ENCODE results near the gene TRIM8. TPM values are rescaled to one million over a fixed set of nuclear protein-coding genes. Genes with fewer than 3 reads are reported as not detected.

TRIM8 gene
- total RNA-seq, 1 experiment from 2014 or later = 37.0 TPM

GRCh38 chr10:102595897-102596296, 48.4 kb upstream of the TRIM8 start:
- Histone ChIP-seq H2BK120ac (ENCODE audit: low read depth, low read length, poor library complexity, severe bottlenecking) (no peak overlapping the region), H3K79me1 (ENCODE audit: insufficient read depth, low read depth, low read length, poor library complexity, severe bottlenecking) (no peaks in the 10 kb centered on the region), H3K79me2 (ENCODE audit: insufficient read depth, low read length) (no peaks in the 10 kb centered on the region), H3K56ac (ENCODE audit: insufficient read length, low read depth, low read length) (no peak overlapping the region), H3K27me3 (ENCODE audit: insufficient read depth, low read length) (no peaks in the 10 kb centered on the region), H3K18ac (ENCODE audit: insufficient read length, low read depth, low read length) (no peak overlapping the region), H3K9me3 (ENCODE audit: control insufficient read depth, low read depth, low read length) (no peaks in the 10 kb centered on the region), H2BK5ac (ENCODE audit: insufficient read length, low read length) (no peak overlapping the region), H4K8ac (replicated peaks; ENCODE audit: insufficient read length, low read depth, low read length) (no peak overlapping the region), H4K91ac (ENCODE audit: insufficient read length, low read depth, low read length) (no peak overlapping the region), H3K4me2 (ENCODE audit: insufficient read depth, insufficient read length, low read length) (no peak overlapping the region), H3K4ac (ENCODE audit: low read depth, low read length) (no peak overlapping the region), H4K20me1 (ENCODE audit: control insufficient read depth, insufficient read depth, insufficient read length) (no peaks in the 10 kb centered on the region), H3K9ac (ENCODE audit: extremely low read depth, insufficient read length, low read length) (no peak overlapping the region), H2BK15ac (ENCODE audit: low read depth, low read length) (no peak overlapping the region), H3K27ac (ENCODE audit: insufficient read length, low read depth, low read length) (no peak overlapping the region), H3K4me1 (ENCODE audit: insufficient read depth, low read length) (no peaks in the 10 kb centered on the region; the same call in 1 of the 2 replicates), H3K23ac (ENCODE audit: insufficient read length, low read depth, low read length) (no peak overlapping the region), H2BK12ac (ENCODE audit: insufficient read length, low read depth, low read length) (no peak overlapping the region), H4K5ac (ENCODE audit: insufficient read length, low read depth, low read length) (no peak overlapping the region), H3K14ac (ENCODE audit: insufficient read depth, low read length) (no peak overlapping the region), H2AFZ (ENCODE audit: low read length) (no peak overlapping the region), H2BK20ac (ENCODE audit: low read depth, low read length, poor library complexity, severe bottlenecking) (no peak overlapping the region), H3T11ph (ENCODE audit: low read length) (no peak overlapping the region), H3K23me2 (ENCODE audit: insufficient read length, low read depth, low read length, poor library complexity, severe bottlenecking) (no peaks in the 10 kb centered on the region), H2AK5ac (ENCODE audit: insufficient read length, low read length) (no peak overlapping the region)
- WGBS (ENCODE audit: extremely low coverage, insufficient read length, low lambda C conversion rate) = no CpG with 5 or more reads among the region's 4 CpGs
- H3K4me1 Mint-ChIP-seq = peaks cover 18 to 19% of the 10 kb centered on the region in 2 experiments
- DNase-seq = peak; percentile 71
- no peak overlapping the region for H3K4me3 Mint-ChIP-seq
- H3K36me3 Mint-ChIP-seq (ENCODE audit: insufficient read depth in 1 of 3, low read depth in 3 of 3) = peaks cover 2 to 18% (median 9%) of the 10 kb centered on the region in 3 experiments; a peak in 4 of 7 replicates
- H3K9me3 Mint-ChIP-seq = no peaks in the 10 kb centered on the region
- no peak for TF ChIP-seq CTCF (conservative IDR thresholded peaks at IDR 0.05)
- peak overlapping the region in 2 of 3 experiments; percentile 79 to 82; a peak in 4 of 7 replicates for H3K27ac Mint-ChIP-seq
- H3K27me3 Mint-ChIP-seq (ENCODE audit: low read depth) = no peaks in the 10 kb centered on the region

Data from H9 (cell line).